ENCODE measurements around the gene KCNK13.

DNA sequence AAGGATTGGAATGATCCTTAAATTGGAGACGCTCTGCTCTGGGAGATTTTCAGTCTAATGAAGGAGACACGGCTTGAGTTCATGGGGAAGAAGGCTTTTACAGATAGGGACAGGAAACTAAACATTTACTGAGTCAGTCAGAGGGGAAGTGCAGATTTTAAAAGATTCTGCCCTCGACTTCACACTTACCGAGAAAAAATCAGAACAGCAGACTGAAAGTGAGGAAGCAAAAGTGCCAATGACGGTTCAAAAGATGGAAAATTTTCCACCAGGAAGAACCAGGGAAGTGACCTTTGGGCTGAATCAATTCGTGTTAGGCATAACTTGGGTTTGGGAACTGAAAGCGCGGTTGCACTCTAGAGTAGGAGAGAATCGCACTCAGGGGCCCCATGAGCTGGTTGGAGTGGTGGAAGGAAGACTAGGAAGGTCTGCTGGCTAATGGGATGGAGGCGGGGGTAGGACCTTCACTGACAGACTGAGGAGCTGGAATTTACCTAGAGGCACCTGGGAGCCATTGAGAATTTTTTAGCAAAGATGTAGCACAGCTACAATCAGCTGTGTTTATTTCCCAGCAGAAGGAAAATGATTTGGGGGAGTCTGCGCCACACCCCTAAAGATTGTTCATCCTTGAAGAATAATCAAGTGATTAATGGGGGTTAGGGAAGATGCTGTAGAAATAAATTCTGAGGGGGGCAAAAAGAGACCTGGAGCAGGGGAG lies 1.2 kb downstream of the KCNK13 start:
- TF ChIP-seq, protein P1, sequence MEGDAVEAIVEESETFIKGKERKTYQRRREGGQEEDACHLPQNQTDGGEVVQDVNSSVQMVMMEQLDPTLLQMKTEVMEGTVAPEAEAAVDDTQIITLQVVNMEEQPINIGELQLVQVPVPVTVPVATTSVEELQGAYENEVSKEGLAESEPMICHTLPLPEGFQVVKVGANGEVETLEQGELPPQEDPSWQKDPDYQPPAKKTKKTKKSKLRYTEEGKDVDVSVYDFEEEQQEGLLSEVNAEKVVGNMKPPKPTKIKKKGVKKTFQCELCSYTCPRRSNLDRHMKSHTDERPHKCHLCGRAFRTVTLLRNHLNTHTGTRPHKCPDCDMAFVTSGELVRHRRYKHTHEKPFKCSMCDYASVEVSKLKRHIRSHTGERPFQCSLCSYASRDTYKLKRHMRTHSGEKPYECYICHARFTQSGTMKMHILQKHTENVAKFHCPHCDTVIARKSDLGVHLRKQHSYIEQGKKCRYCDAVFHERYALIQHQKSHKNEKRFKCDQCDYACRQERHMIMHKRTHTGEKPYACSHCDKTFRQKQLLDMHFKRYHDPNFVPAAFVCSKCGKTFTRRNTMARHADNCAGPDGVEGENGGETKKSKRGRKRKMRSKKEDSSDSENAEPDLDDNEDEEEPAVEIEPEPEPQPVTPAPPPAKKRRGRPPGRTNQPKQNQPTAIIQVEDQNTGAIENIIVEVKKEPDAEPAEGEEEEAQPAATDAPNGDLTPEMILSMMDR (IDR thresholded peaks at IDR 0.05) = no peak
- TF ChIP-seq NR2C2 (CRISPR knock-in tag; IDR thresholded peaks at IDR 0.05) (no peak), CREB1 (CRISPR knock-in tag; IDR thresholded peaks at IDR 0.05) (no peak), NFYB (CRISPR knock-in tag; conservative IDR thresholded peaks at IDR 0.05; ENCODE audit: low read depth) (no peak), ZNF263 (CRISPR knock-in tag; IDR thresholded peaks at IDR 0.05; ENCODE audit: low read depth) (no peak), ZNF232 (CRISPR knock-in tag; IDR thresholded peaks at IDR 0.05) (no peak), NFATC4 (CRISPR knock-in tag; IDR thresholded peaks at IDR 0.05) (no peak), ZNF671 (CRISPR knock-in tag; IDR thresholded peaks at IDR 0.05) (no peak), MYBL2 (CRISPR knock-in tag; IDR thresholded peaks at IDR 0.05) (no peak), IRF2 (CRISPR knock-in tag; IDR thresholded peaks at IDR 0.05; ENCODE audit: borderline replicate concordance, low read depth) (no peak), ZNF121 (CRISPR knock-in tag; IDR thresholded peaks at IDR 0.05) (no peak), FOXJ3 (CRISPR knock-in tag; IDR thresholded peaks at IDR 0.05; ENCODE audit: borderline replicate concordance) (no peak)
- TF ChIP-seq, protein P2, sequence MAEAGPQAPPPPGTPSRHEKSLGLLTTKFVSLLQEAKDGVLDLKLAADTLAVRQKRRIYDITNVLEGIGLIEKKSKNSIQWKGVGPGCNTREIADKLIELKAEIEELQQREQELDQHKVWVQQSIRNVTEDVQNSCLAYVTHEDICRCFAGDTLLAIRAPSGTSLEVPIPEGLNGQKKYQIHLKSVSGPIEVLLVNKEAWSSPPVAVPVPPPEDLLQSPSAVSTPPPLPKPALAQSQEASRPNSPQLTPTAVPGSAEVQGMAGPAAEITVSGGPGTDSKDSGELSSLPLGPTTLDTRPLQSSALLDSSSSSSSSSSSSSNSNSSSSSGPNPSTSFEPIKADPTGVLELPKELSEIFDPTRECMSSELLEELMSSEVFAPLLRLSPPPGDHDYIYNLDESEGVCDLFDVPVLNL (CRISPR knock-in tag; IDR thresholded peaks at IDR 0.05; ENCODE audit: borderline replicate concordance, low read depth) = no peak
- TF ChIP-seq, protein P3, sequence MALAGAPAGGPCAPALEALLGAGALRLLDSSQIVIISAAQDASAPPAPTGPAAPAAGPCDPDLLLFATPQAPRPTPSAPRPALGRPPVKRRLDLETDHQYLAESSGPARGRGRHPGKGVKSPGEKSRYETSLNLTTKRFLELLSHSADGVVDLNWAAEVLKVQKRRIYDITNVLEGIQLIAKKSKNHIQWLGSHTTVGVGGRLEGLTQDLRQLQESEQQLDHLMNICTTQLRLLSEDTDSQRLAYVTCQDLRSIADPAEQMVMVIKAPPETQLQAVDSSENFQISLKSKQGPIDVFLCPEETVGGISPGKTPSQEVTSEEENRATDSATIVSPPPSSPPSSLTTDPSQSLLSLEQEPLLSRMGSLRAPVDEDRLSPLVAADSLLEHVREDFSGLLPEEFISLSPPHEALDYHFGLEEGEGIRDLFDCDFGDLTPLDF (CRISPR knock-in tag; IDR thresholded peaks at IDR 0.05) = no peak
